ENCODE data around the gene PCOLCE2.

GRCh38 chr3:142808103-142808917, 80.6 kb downstream of the PCOLCE2 start:
- TF ChIP-seq CTCF (IDR thresholded peaks at IDR 0.05), result no peak
- TF ChIP-seq POLR2AphosphoS5 (IDR thresholded peaks at IDR 0.05), result no peak
- no peak for TF ChIP-seq POLR2A (IDR thresholded peaks at IDR 0.05)

Data from gastroesophageal sphincter (tissue), 3 donors.